Measurements from ENCODE around the gene NLGN4Y.

The NLGN4Y gene

GRCh38 chrY:14644157-14644952 is 120.0 kb downstream of the NLGN4Y start:
- DNase-seq (ENCODE audit: low spot score), result no peak

GRCh38 chrY:14679181-14679580 is 154.9 kb downstream of the NLGN4Y start:
- DNase-seq (ENCODE audit: low spot score), result no peak

GRCh38 chrY:14694543-14694942 is 170.2 kb downstream of the NLGN4Y start:
- DNase-seq (ENCODE audit: low spot score), result no peak

GRCh38 chrY:14708158-14708557 is 183.8 kb downstream of the NLGN4Y start:
- DNase-seq (ENCODE audit: low spot score), result no peak

GRCh38 chrY:14741596-14741995 is 217.3 kb downstream of the NLGN4Y start:
- no peak for DNase-seq (ENCODE audit: low spot score)

- DNase-seq (ENCODE audit: low spot score), result no peak
Measured at GRCh38 chrY:14748329-14748728, 224.0 kb downstream of the NLGN4Y start.

GRCh38 chrY:14755571-14755970 is 231.2 kb downstream of the NLGN4Y start:
- DNase-seq (ENCODE audit: low spot score), result no peak

- no peak for DNase-seq (ENCODE audit: low spot score)
Measured at GRCh38 chrY:14762903-14763302, 238.6 kb downstream of the NLGN4Y start.

- no peak for DNase-seq (ENCODE audit: low spot score)
Measured at GRCh38 chrY:14763600-14763999, 239.3 kb downstream of the NLGN4Y start.

- no peak for DNase-seq (ENCODE audit: low spot score)
Measured at GRCh38 chrY:14778208-14778607, 253.9 kb downstream of the NLGN4Y start.

GRCh38 chrY:14793104-14793503 is 268.8 kb downstream of the NLGN4Y start:
- DNase-seq (ENCODE audit: low spot score), result no peak

- no peak for DNase-seq (ENCODE audit: low spot score)
Measured at GRCh38 chrY:14793674-14794073, 269.3 kb downstream of the NLGN4Y start.

- no peak for DNase-seq (ENCODE audit: low spot score)
Measured at GRCh38 chrY:14798010-14798409, 273.7 kb downstream of the NLGN4Y start.

- no peak for DNase-seq (ENCODE audit: low spot score)
Measured at GRCh38 chrY:14801096-14801495, 276.8 kb downstream of the NLGN4Y start.

GRCh38 chrY:14802125-14802524 is 277.8 kb downstream of the NLGN4Y start:
- DNase-seq (ENCODE audit: low spot score), result no peak

GRCh38 chrY:14804041-14804440 is 279.7 kb downstream of the NLGN4Y start:
- no peak for DNase-seq (ENCODE audit: low spot score)

GRCh38 chrY:14818452-14818851 is 294.1 kb downstream of the NLGN4Y start:
- DNase-seq (ENCODE audit: low spot score), result no peak

- no peak for DNase-seq (ENCODE audit: low spot score)
Measured at GRCh38 chrY:14822201-14822600, 297.9 kb downstream of the NLGN4Y start.

GRCh38 chrY:14822906-14823305 is 298.6 kb downstream of the NLGN4Y start:
- DNase-seq (ENCODE audit: low spot score), result no peak

GRCh38 chrY:14824583-14824982 is 300.3 kb downstream of the NLGN4Y start:
- no peak for DNase-seq (ENCODE audit: low spot score)

GRCh38 chrY:14825728-14826127 is 301.4 kb downstream of the NLGN4Y start:
- no peak for DNase-seq (ENCODE audit: low spot score)

- no peak for DNase-seq (ENCODE audit: low spot score)
Measured at GRCh38 chrY:14828531-14828930, 304.2 kb downstream of the NLGN4Y start.

- DNase-seq (ENCODE audit: low spot score), result no peak
Measured at GRCh38 chrY:14829366-14829885, 305.1 kb downstream of the NLGN4Y start.

Measured in SK-N-DZ (cell line).